ENCODE results near the gene CYP2S1. TPM values are rescaled to one million over a fixed set of nuclear protein-coding genes. Genes with fewer than 3 reads are reported as not detected.

Gene CYP2S1
- total RNA-seq, 1 experiment from 2014 or later = 60.4 TPM

DNA sequence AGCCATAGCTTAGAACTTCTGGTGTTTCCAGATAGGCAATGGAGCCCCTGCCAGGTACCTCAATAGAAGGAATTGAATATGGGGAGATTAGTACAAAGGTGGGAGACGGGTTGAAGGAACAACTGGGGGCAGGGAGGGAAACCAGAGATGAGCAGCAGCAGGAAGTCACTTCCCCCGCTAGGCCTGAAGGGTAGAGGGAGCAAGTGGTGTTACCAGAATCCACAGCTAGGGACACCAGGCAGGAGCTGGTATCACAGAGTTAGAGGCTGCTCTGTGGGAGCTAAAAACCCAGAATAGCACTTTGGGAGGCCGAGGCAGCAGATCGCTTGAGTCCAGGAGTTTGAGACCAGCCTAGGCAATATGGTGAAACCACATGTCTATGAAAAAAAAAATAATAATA lies 55.9 kb downstream of the CYP2S1 start:
- no peak for DNase-seq
- H3K27me3 ChIP-seq (ENCODE audit: control insufficient read depth, insufficient read depth, low read length) = no peaks in the 10 kb centered on the region
- H3K36me3 ChIP-seq (replicated peaks; ENCODE audit: control insufficient read depth, insufficient read depth, low read length) = peaks cover 19% of the 10 kb centered on the region
- H3K4me3 ChIP-seq (ENCODE audit: insufficient read depth, low read depth, low read length) = no peak overlapping the region

DNA sequence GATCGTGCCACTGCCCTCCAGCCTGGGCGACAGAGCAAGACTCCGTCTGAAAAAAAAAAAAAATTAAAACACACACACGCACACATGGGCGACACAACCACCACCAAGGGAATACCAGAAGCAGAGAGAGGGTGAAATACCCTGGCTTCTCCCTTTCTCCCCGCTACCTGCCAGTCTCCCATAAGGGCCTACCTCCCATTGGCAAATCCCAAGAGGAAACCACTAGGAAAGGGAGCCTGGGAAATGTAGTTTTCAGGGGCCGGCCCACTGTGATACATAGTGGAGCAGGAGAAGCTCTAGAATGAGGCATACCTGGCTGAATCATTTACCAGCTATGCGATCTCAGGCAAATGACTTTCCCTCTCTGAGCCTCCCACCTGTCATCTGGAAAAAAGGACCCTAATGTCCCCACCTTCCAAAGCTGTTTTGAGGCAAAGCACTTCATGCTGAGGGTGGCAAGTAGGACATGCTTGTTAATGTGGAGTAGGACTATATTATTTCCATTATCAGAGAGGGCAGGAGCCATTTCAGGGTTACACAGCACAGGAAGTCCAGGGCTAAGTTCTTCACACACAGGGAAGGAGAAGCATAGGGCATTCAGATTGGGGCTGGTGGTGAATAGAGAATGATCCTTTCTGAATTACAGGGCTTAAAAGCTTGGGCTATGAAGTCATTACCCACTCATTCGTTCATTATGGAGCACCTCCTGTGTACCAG lies 56.8 kb downstream of the CYP2S1 start:
- Histone ChIP-seq H3K36me3 (replicated peaks; ENCODE audit: control insufficient read depth, insufficient read depth, low read length) (peaks cover 19% of the 10 kb centered on the region), H3K27me3 (ENCODE audit: control insufficient read depth, insufficient read depth, low read length) (no peaks in the 10 kb centered on the region), H3K4me3 (ENCODE audit: insufficient read depth, low read depth, low read length) (no peak overlapping the region)
- DNase-seq = peak; percentile 36

DNA sequence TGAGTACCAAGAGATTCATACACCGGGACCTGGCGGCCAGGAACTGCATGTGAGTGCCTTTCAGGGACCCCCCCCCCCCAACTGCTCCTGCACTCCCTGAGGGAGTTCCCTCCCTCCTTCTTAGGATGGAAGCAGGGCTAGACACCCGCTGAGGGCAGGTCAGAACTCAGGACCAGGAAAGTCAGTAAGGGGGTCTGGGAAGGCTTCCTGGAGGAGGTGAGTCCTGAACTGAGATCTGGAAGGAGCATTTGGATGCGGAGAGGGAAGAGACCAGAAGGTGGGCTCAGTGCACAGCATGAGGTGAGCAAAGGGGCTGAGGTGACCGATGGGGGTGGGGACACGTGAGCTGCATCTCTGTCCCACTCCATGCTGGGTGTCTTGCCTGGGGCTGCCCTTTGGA lies 60.6 kb downstream of the CYP2S1 start:
- no peak for DNase-seq
- Histone ChIP-seq H3K36me3 (replicated peaks; ENCODE audit: control insufficient read depth, insufficient read depth, low read length) (peaks cover 22% of the 10 kb centered on the region), H3K27me3 (ENCODE audit: control insufficient read depth, insufficient read depth, low read length) (no peaks in the 10 kb centered on the region), H3K4me3 (ENCODE audit: insufficient read depth, low read depth, low read length) (no peak overlapping the region)

DNA sequence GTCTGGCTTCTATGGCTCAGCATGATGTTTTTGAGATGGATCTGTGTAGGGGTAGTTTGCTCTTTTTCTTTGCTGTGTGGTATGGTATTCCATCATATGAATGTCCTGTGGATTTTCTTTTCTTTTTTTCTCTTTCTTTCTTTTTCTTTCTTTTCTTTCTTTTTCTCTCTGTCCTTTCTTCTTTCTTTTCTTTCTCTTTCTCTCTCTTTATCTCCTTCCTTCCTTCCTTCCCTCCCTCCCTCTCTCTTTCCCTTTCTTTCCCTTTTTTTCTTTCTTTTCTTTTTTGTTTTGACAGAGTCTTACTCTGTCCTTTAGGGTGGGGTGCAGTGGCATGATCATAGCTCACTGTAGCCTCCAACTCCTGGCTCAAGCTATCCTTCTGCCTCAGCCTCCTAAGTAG lies 62.2 kb downstream of the CYP2S1 start:
- Histone ChIP-seq H3K4me3 (ENCODE audit: insufficient read depth, low read depth, low read length) (no peak overlapping the region), H3K27me3 (ENCODE audit: control insufficient read depth, insufficient read depth, low read length) (no peaks in the 10 kb centered on the region), H3K36me3 (replicated peaks; ENCODE audit: control insufficient read depth, insufficient read depth, low read length) (peaks cover 21% of the 10 kb centered on the region)
- no peak for DNase-seq

Other genes with a start within 250 kb of the CYP2S1 start
- gene CYP2B6, start 201.9 kb upstream of the CYP2S1 start, total RNA-seq (2014; rRNA removed; shearing (Covaris generic)) = 16.0 and 22.4 TPM in 2 replicates
- 0.26 and 0.90 TPM in 2 replicates for gene CYP2A13, start 104.8 kb upstream of the CYP2S1 start, total RNA-seq (2014; rRNA removed; shearing (Covaris generic))
- 0.24 and 0.30 TPM in 2 replicates for gene CYP2F1, start 78.8 kb upstream of the CYP2S1 start, total RNA-seq (2014; rRNA removed; shearing (Covaris generic))
- 23.3 and 26.8 TPM in 2 replicates for gene AXL, start 26.0 kb downstream of the CYP2S1 start, total RNA-seq (2014; rRNA removed; shearing (Covaris generic))
- 178 and 194 TPM in 2 replicates for gene HNRNPUL1, start 71.2 kb downstream of the CYP2S1 start, total RNA-seq (2014; rRNA removed; shearing (Covaris generic))
- 19.6 and 20.8 TPM in 2 replicates for gene CCDC97, start 117.0 kb downstream of the CYP2S1 start, total RNA-seq (2014; rRNA removed; shearing (Covaris generic))
- 8.6 and 11.6 TPM in 2 replicates for gene TGFB1, start 160.7 kb downstream of the CYP2S1 start, total RNA-seq (2014; rRNA removed; shearing (Covaris generic))
- 1.1 and 2.9 TPM in 2 replicates for gene B9D2, start 170.9 kb downstream of the CYP2S1 start, total RNA-seq (2014; rRNA removed; shearing (Covaris generic))
- gene TMEM91, start 183.3 kb downstream of the CYP2S1 start, total RNA-seq (2014; rRNA removed; shearing (Covaris generic)) = 8.4 and 13.3 TPM in 2 replicates
- 79.6 and 83.0 TPM in 2 replicates for gene EXOSC5, start 204.1 kb downstream of the CYP2S1 start, total RNA-seq (2014; rRNA removed; shearing (Covaris generic))
- gene BCKDHA, start 204.6 kb downstream of the CYP2S1 start, total RNA-seq (2014; rRNA removed; shearing (Covaris generic)) = 36.0 and 53.1 TPM in 2 replicates
- 1.9 and 5.3 TPM in 2 replicates for gene B3GNT8, start 234.2 kb downstream of the CYP2S1 start, total RNA-seq (2014; rRNA removed; shearing (Covaris generic))
- 80.0 and 96.0 TPM in 2 replicates for gene DMAC2, start 246.7 kb downstream of the CYP2S1 start, total RNA-seq (2014; rRNA removed; shearing (Covaris generic))
- not detected in 2 replicates for gene ERICH4, start 249.9 kb downstream of the CYP2S1 start, total RNA-seq (2014; rRNA removed; shearing (Covaris generic))

All from H7 (cell line).